Mesenchymal stem cell (in vitro differentiated cells and primary cell): ENCODE measurements around the gene OTX2. TPM values are rescaled to one million over a fixed set of nuclear protein-coding genes. Genes with fewer than 3 reads are reported as not detected.

Source experiments
- small RNA-seq: library from polyadenylated mRNA; stranded (forward); fragments of <200 nt; extraction: miRNeasy Mini kit (QIAGEN cat#:217004); gene quantifications from one replicate; pipeline ENCODE3, GENCODE V24; 2013; ENCODE audit warnings: low read depth

OTX2 gene

Small RNA genes within 50 kb of the gene (small RNA-seq; reads per million reads assigned to genes)
- gene RN7SL461P (not detected), gene RNU6-1204P (not detected)
